PC-3 (cell line): Measurements from ENCODE around the gene CELF2. TPM values are rescaled to one million over a fixed set of nuclear protein-coding genes. Genes with fewer than 3 reads are reported as not detected.

Source experiments
- ATAC-seq: fragments of 200-7000 bp; cut with Tn5 transposase; 2 replicates; pipeline ENCODE4 v1.9.1; 2020; ENCODE audit warnings: mild to moderate bottlenecking, moderate library complexity
- BruUV-seq: library from RNA; stranded (reverse); fragments of 400-500 nt; replicated peaks from 2 replicates; lab custom pipeline; 2021; lab: Mats Ljungman, UMichigan
- CTCF ChIA-PET: fragments of 300-600 bp; sonication (Branson Sonifier 250); formaldehyde crosslinking; loops from one replicate; lab custom pipeline; 2022; ENCODE audit warnings: antibody characterized with exemption; lab: Charles Lee
- POLR2A ChIA-PET: fragments of 300-600 bp; sonication (Branson Sonifier 250); formaldehyde crosslinking; loops from one replicate; lab custom pipeline; 2022; ENCODE audit warnings: antibody characterized with exemption; ENCODE audit not compliant: unreplicated experiment; lab: Charles Lee
- DNase-seq: peaks from one replicate; pipeline ENCODE4 v3.0.0-alpha.2; 2015
- H2AFZ ChIP-seq: fragments of 300-600 bp; sonication (generic); 2 replicates; pipeline ENCODE4 v1.6.0; 2016; ENCODE audit warnings: antibody characterized with exemption, low read length
- H3F3A ChIP-seq: fragments of 300-600 bp; sonication (generic); one replicate; pipeline ENCODE4 v1.6.0; 2017; ENCODE audit warnings: antibody characterized with exemption, low read length, control low read depth, mild to moderate bottlenecking; ENCODE audit not compliant: unreplicated experiment
- H3K27ac ChIP-seq: fragments of 300-600 bp; sonication (generic); 2 replicates; pipeline ENCODE4 v1.5.1; 2016; ENCODE audit warnings: mild to moderate bottlenecking, low read length
- H3K27me3 ChIP-seq: fragments of 300-600 bp; sonication (generic); 2 replicates; pipeline ENCODE4 v1.6.1; 2016; ENCODE audit warnings: low read length, mixed read lengths
- H3K36me3 ChIP-seq: fragments of 300-600 bp; sonication (generic); 2 replicates; pipeline ENCODE4 v1.6.1; 2016; ENCODE audit warnings: low read depth, mixed run types, low read length, mixed read lengths
- H3K4me1 ChIP-seq: fragments of 300-600 bp; sonication (generic); 2 replicates; pipeline ENCODE4 v1.5.1; 2016; ENCODE audit warnings: low read length; ENCODE audit not compliant: insufficient read depth
- H3K4me2 ChIP-seq: fragments of 300-600 bp; sonication (generic); 2 replicates; pipeline ENCODE4 v1.6.0; 2016; ENCODE audit warnings: low read length
- H3K4me3 ChIP-seq: fragments of 300-600 bp; sonication (generic); 2 replicates; pipeline ENCODE4 v1.5.1; 2016; ENCODE audit warnings: mild to moderate bottlenecking, low read length, mixed read lengths
- H3K79me2 ChIP-seq: fragments of 300-600 bp; sonication (generic); 2 replicates; pipeline ENCODE4 v1.6.1; 2017; ENCODE audit warnings: low read length, mixed read lengths
- H3K9ac ChIP-seq: fragments of 300-600 bp; sonication (generic); 2 replicates; pipeline ENCODE4 v1.6.0; 2016; ENCODE audit warnings: mild to moderate bottlenecking, low read length
- H3K9me2 ChIP-seq: fragments of 300-600 bp; sonication (generic); replicated peaks from 2 replicates; pipeline ENCODE4 v1.6.1; 2016; ENCODE audit warnings: mixed run types, low read length, mixed read lengths
- H3K9me3 ChIP-seq: fragments of 300-600 bp; sonication (generic); 2 replicates; pipeline ENCODE4 v1.6.1; 2016; ENCODE audit warnings: low read length, mixed read lengths
- H4K20me1 ChIP-seq: fragments of 300-600 bp; sonication (generic); 2 replicates; pipeline ENCODE4 v1.6.1; 2016; ENCODE audit warnings: low read length, mixed read lengths
- EZH2 ChIP-seq: fragments of 300-600 bp; sonication (generic); IDR thresholded peaks from one replicate; pipeline ENCODE4 v1.6.1; 2017; ENCODE audit warnings: antibody characterized with exemption, mild to moderate bottlenecking, low read length; ENCODE audit not compliant: unreplicated experiment
- EZH2phosphoT487 ChIP-seq: fragments of 300-600 bp; sonication (generic); IDR thresholded peaks from 2 replicates; pipeline ENCODE4 v1.6.1; 2018; ENCODE audit warnings: mild to moderate bottlenecking, antibody characterized with exemption, low read length, borderline replicate concordance
- intact Hi-C: fragments of 100-400 bp; cut with micrococcal nuclease; formaldehyde crosslinking; loops from 2 replicates; pipeline ENCODE4 v1.9.0; 2023
- total RNA-seq: library from RNA; depleted of rRNA; stranded (reverse); fragments of >200 nt; gene quantifications from 2 replicates; pipeline ENCODE4 v1.2.3, GENCODE V29; 2014
- TF ChIP-seq, protein P1 (sequence below): fragments of 300-600 bp; sonication (generic); conservative IDR thresholded peaks from 2 replicates; pipeline ENCODE4 v1.5.1; 2017; ENCODE audit warnings: antibody characterized with exemption, low read depth, mild to moderate bottlenecking, low read length

The CELF2 gene
- total RNA-seq, 1 experiment from 2014 or later: not detected

DNA sequence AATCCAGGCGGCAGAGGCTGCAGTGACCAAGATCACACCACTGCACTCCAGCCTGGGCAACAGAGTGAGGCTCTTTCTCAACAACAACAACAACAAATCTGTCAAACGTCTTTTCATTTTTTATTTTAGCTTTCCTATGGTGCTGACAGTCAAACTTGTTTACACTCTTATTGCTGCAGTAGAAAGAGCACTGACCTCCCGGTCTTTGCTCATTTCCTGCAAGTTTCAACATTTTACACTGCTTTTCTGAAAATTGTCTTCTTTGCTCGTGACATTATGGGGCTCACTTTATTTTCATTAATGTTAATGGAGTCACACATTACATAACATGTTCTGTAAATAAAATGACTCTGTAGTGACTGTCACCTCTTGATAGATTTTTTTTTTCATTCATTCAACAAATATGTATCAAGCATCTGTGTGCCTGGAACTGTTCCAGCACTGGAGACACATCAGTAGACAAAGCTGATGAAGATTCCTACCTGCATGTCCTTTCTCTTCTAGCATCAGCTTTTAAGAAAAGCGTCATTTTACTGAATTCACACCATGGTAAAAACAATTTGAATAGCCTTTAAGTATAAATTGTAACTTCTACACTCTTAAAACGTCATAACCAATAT, 277.3 kb downstream of the CELF2 start:
- BruUV-seq: no TSS peak
- no peak overlapping the region for H3K4me3 ChIP-seq
- ChIA-PET CTCF (no interaction called here), POLR2A (no interaction called here)
- H3K36me3 ChIP-seq: no peaks in the 10 kb centered on the region
- H3K79me2 ChIP-seq: no peaks in the 10 kb centered on the region
- no peak for ATAC-seq
- H3K4me1 ChIP-seq: no peaks in the 10 kb centered on the region
- H3F3A ChIP-seq: no peaks in the 10 kb centered on the region
- TF ChIP-seq EZH2phosphoT487 (no peak), EZH2 (no peak)
- TF ChIP-seq, protein P1, sequence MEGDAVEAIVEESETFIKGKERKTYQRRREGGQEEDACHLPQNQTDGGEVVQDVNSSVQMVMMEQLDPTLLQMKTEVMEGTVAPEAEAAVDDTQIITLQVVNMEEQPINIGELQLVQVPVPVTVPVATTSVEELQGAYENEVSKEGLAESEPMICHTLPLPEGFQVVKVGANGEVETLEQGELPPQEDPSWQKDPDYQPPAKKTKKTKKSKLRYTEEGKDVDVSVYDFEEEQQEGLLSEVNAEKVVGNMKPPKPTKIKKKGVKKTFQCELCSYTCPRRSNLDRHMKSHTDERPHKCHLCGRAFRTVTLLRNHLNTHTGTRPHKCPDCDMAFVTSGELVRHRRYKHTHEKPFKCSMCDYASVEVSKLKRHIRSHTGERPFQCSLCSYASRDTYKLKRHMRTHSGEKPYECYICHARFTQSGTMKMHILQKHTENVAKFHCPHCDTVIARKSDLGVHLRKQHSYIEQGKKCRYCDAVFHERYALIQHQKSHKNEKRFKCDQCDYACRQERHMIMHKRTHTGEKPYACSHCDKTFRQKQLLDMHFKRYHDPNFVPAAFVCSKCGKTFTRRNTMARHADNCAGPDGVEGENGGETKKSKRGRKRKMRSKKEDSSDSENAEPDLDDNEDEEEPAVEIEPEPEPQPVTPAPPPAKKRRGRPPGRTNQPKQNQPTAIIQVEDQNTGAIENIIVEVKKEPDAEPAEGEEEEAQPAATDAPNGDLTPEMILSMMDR: no peak
- H3K9ac ChIP-seq: no peak overlapping the region
- no peaks in the 10 kb centered on the region for H3K9me3 ChIP-seq
- no peak overlapping the region for H3K27ac ChIP-seq
- intact Hi-C loops: no loop called here
- H4K20me1 ChIP-seq: no peaks in the 10 kb centered on the region
- peaks cover 26% of the 10 kb centered on the region; the same call in 1 of the 2 replicates for H3K27me3 ChIP-seq
- H2AFZ ChIP-seq: no peak overlapping the region
- H3K4me2 ChIP-seq: no peak overlapping the region
- no peak for DNase-seq
- no peaks in the 10 kb centered on the region for H3K9me2 ChIP-seq

DNA sequence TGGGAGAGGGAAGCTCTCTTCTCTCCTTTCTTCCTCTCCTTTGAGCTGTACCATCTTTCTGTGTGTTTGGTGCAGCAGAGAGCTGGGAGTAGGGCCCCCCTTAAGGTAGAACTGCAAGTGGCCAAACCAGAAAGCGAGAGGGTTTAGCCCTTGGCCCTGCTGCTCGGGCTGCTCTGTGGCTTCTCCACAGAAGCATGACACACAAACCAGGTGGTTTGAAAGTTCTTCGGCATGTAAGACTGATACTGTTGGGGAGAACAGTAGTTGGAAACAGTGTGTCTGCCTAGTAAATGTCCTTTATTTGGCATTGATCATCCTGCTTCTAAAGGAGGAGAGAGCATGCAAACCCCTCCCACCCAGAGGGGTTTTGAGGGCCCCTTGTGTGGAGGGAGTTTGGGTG, 277.8 kb downstream of the CELF2 start:
- Histone ChIP-seq H3K9ac (no peak overlapping the region), H3K9me3 (no peaks in the 10 kb centered on the region), H3K27ac (no peak overlapping the region), H4K20me1 (no peaks in the 10 kb centered on the region), H3K27me3 (peaks cover 26% of the 10 kb centered on the region; the same call in 1 of the 2 replicates), H3K9me2 (no peaks in the 10 kb centered on the region), H3K4me3 (no peak overlapping the region), H3K4me2 (no peak overlapping the region), H3K79me2 (no peaks in the 10 kb centered on the region), H3F3A (no peaks in the 10 kb centered on the region), H3K36me3 (no peaks in the 10 kb centered on the region), H2AFZ (no peak overlapping the region), H3K4me1 (no peaks in the 10 kb centered on the region)
- TF ChIP-seq, protein P1: no peak
- no peak for TF ChIP-seq EZH2
- TF ChIP-seq EZH2phosphoT487: no peak
- DNase-seq (no peak), ATAC-seq (no peak)
- ChIA-PET CTCF (no interaction called here), POLR2A (no interaction called here)
- intact Hi-C loops: no loop called here
- BruUV-seq: no TSS peak

DNA sequence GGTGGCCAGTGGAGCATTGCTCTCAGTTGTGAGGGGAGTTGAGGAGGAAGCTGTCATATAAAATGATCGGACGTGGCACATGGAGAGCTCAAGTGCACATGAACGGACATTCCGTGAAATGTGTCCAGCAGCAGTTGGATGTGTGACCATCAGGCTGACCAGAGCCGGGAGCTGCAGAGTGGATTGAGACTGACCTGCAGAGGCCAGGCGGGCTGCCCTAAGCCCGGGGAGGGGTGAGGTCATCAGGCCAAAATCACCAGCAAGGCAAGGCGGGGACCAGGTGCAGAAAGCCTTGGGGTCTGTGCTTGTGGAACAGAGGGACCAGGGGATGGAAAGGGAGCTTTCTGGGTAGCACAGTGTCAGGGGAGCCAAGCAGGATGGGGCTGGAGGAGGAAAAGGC, 279.5 kb downstream of the CELF2 start:
- no peaks in the 10 kb centered on the region for H3K9me2 ChIP-seq
- no TSS peak for BruUV-seq
- H3K27me3 ChIP-seq: peaks cover 33% of the 10 kb centered on the region
- no peaks in the 10 kb centered on the region for H4K20me1 ChIP-seq
- H3K4me1 ChIP-seq: no peaks in the 10 kb centered on the region
- ChIA-PET POLR2A (no interaction called here), CTCF (no interaction called here)
- H3K9me3 ChIP-seq: no peaks in the 10 kb centered on the region
- H3K79me2 ChIP-seq: no peaks in the 10 kb centered on the region
- H3F3A ChIP-seq: no peaks in the 10 kb centered on the region
- H3K4me2 ChIP-seq: no peak overlapping the region
- DNase-seq (no peak), ATAC-seq (no peak)
- intact Hi-C loops: no loop called here
- no peak overlapping the region for H3K9ac ChIP-seq
- H3K36me3 ChIP-seq: no peaks in the 10 kb centered on the region
- no peak overlapping the region for H2AFZ ChIP-seq
- no peak overlapping the region for H3K4me3 ChIP-seq
- TF ChIP-seq, protein P1: no peak
- TF ChIP-seq EZH2 (no peak), EZH2phosphoT487 (no peak)
- no peak overlapping the region for H3K27ac ChIP-seq
